Sciatic nerve (tissue), 2 donors: ENCODE data around the gene FABP3. TPM values are rescaled to one million over a fixed set of nuclear protein-coding genes. Genes with fewer than 3 reads are reported as not detected.

Experiments used
- ATAC-seq: fragments of 200-7000 bp; cut with Tn5 transposase; one replicate; pipeline ENCODE4 v1.9.1; 2020; ENCODE audit warnings: mild to moderate bottlenecking, moderate library complexity
- DNase-seq: peaks from one replicate; pipeline ENCODE4 v3.0.0-alpha.2; 2020; ENCODE audit warnings: low spot score
- intact Hi-C: fragments of 100-400 bp; cut with DNase I; formaldehyde crosslinking; loops from one replicate; pipeline ENCODE4 v1.14.2; 2022
- total RNA-seq: library from RNA; stranded (reverse); fragmentation: NEBNext Ultra II Directional; extraction: Animal tissue kit (Norgen Biotek cat#: 25700); gene quantifications from one replicate; pipeline ENCODE4 v1.2.1, GENCODE V29; 2021
- donor health status: DM: no; HTN: no; CAD: no.
- donor health status: DM: no; HTN: no; CAD: no.

FABP3 gene
- total RNA-seq, 1 donor from 2014 or later, result 6.5 TPM

GRCh38 chr1:31344503-31344902 lies 28.4 kb downstream of the FABP3 start:
- ATAC-seq (no peak), DNase-seq (no peak)
- intact Hi-C loops, result no loop called here

DNA sequence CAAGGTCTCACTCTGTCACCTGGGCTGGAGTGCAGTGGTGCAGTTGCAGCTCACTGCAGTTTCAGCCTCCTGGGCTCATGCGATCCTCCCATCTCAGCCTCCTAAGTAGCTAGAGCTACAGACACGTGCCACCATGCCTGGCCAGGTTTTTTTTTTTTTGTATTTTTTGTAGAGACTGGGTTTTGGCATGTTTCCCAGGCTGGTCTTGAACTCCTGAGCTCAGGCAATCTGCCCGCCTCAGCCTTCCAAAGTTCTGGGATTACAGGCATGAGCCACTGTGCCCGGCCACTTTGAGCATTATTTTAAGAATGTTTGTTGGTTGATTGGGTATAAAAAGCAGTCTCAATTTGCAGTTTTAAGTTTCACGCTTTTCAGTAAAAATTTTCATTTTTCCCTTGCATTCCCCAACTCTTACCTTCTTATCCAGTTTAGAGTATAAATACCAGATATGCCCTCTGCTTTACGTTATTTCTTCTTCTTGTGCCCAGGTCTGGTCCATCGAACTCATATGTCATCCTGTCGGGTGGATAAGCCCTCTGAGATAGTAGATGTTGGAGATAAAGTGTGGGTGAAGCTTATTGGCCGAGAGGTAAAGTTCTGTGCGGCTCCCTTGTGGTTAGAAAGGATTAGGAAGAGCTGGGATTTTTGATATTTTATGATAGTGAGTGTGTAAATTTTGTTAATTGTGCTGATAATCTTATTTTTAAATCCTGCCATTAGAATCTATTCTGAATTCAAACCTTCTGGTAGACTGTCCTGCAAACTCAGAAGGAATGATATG lies 36.0 kb downstream of the FABP3 start:
- ATAC-seq (no peak), DNase-seq (no peak)
- intact Hi-C loops, result loop anchor here (10.0 kb wide), 1 partner anchor 962 kb away; no protein-coding TSS in a partner anchor

DNA sequence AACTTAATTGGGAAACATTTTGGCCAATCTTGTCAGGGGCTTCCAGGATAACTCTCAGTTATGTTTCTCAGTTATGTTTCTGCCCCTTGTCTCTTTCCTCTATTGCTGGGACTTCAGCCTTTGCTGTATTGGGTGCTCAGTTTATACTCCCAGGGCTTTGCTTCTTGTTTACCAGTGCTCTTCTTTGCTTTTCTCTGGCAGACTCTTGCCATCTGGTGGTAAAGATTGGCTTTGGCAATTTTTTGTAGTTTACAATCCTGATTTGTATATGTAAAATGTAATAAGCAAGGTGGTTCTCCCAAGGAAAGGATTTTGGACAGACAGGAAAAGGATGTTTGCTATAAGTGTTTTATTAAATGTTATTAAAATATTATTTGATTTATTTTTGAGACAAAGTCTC lies 37.9 kb downstream of the FABP3 start:
- ATAC-seq (no peak), DNase-seq (no peak)
- intact Hi-C loops, result loop anchor here (10.0 kb wide), 1 partner anchor 960 kb away; no protein-coding TSS in a partner anchor

GRCh38 chr1:31327381-31327780 lies 45.5 kb downstream of the FABP3 start:
- DNase-seq (no peak), ATAC-seq (no peak)
- intact Hi-C loops, result no loop called here

DNA sequence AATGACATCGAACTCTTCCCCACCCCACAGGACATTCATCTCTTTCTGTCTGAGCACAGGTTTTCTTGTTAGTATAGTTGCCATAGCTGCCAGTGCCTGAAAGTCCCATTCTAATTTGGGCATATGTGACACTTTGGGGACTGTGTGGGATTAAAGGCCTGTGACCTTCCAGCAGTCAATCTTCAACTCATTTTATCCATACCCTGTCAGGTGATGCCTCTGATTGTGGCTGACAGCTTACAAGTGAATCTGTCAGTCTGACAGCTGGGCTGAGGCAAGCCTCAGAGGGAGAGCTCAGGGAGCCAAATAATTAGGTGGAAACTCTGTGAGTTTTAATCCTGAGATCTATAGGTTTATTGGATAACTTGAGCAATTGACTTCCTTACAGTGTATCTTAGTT lies 46.4 kb downstream of the FABP3 start:
- DNase-seq, result no peak

DNA sequence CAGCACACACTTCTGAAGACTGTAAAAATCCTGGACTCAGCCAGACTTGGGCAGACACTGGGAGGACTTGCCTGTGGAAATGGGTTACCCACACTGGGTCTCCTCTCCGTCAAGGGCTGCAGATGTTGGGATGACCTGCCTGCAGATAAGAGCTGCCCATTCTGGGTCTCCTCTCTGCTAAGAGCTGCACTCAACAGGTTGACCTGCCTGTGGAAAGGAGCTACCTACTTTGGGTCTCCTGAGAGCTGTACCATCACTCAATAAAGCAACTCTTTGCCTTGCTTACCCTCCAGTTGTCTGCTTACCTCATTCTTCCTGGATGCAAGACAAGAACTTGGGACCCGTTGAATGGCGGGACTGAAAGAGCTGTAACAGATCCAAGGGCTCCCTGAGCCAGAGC lies 47.9 kb downstream of the FABP3 start:
- ATAC-seq (no peak), DNase-seq (no peak)
- intact Hi-C loops, result no loop called here

More for the DNA sequence above, 46.4 kb downstream of the FABP3 start:
- intact Hi-C loops, result no loop called here
- no peak for ATAC-seq

- intact Hi-C loops, result no loop called here
- DNase-seq (no peak), ATAC-seq (no peak)
Observed at GRCh38 chr1:31324093-31324492, 48.8 kb downstream of the FABP3 start.

DNA sequence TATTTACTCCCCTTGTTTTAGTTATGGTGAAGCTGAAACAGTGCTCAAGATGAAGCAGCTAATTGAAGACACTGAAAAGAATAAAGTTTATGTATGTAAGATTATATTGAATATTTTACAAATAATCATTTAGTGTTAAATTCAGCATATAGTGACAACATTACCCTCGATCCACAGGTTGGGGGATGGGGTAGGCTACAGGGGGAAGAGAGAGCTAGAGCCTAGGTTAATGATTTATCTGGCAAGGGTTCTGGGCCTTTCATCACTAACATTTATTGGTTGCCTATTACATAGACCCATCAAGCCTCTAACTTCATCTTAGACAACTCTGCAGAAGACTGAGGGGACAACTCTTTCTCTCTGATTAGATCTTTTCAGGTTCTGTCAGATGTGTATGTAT lies 54.7 kb downstream of the FABP3 start:
- ATAC-seq (no peak), DNase-seq (no peak)
- intact Hi-C loops, result no loop called here

DNA sequence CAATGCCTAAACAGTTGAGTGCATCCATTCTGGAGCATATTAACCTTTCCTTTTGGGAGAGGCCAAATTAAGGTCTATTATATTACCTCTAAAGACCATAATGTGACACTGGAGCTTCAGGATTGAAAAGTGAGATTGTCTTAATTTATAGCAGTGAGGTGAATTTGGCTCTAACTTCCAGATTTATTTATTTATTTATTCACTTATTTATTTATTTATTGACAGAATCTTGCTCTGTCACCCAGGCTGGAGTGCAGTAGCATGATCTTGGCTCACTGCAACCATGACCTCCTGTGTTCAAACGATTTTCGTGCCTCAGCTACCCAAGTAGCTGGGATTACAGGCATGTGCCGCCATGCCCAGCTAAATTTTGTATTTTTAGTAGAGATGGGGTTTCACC lies 57.0 kb downstream of the FABP3 start:
- intact Hi-C loops, result no loop called here
- ATAC-seq, result no peak
- DNase-seq, result no peak

Other genes with a start within 250 kb of the FABP3 start
- gene NKAIN1, start 133.2 kb downstream of the FABP3 start, total RNA-seq, result 0.13 TPM
- gene SNRNP40, start 76.3 kb downstream of the FABP3 start, total RNA-seq, result 39.5 TPM
- gene ZCCHC17, start 76.0 kb downstream of the FABP3 start, total RNA-seq, result 27.1 TPM
- 1.4 TPM for gene SERINC2, start 40.1 kb upstream of the FABP3 start, total RNA-seq
- 91.9 TPM for gene TINAGL1, start 203.4 kb upstream of the FABP3 start, total RNA-seq
- gene HCRTR1, start 244.6 kb upstream of the FABP3 start, total RNA-seq, result 0.31 TPM